PC-9 (cell line): Measurements from ENCODE around the gene TSHZ2. TPM values are rescaled to one million over a fixed set of nuclear protein-coding genes. Genes with fewer than 3 reads are reported as not detected.
A peak's percentile ranks its signal among the peaks of the same experiment; 100 is the strongest.

Experiments
- BruUV-seq: library from RNA; stranded (reverse); fragments of 400-500 nt; replicated peaks from 2 replicates; lab custom pipeline; 2021; lab: Mats Ljungman, UMichigan
- CTCF ChIA-PET: fragments of 300-600 bp; sonication (Branson Sonifier 250); formaldehyde crosslinking; loops from one replicate; lab custom pipeline; 2022; ENCODE audit warnings: antibody characterized with exemption; lab: Charles Lee
- POLR2A ChIA-PET: fragments of 300-600 bp; sonication (Branson Sonifier 250); formaldehyde crosslinking; loops from one replicate; lab custom pipeline; 2022; ENCODE audit warnings: antibody characterized with exemption; ENCODE audit not compliant: unreplicated experiment; lab: Charles Lee
- DNase-seq, 2 experiments: peaks; one replicate each; pipeline versions ENCODE4 v3.0.0 to v3.0.0-alpha.2; 2015 to 2022; ENCODE audit warnings: mixed read lengths in 1 of 2
- H2AFZ ChIP-seq: fragments of 200-600 bp; sonication (generic); 2 replicates; pipeline ENCODE4 v1.8.1; 2017; ENCODE audit warnings: antibody characterized with exemption
- H3F3A ChIP-seq: fragments of 200-600 bp; sonication (generic); 2 replicates; pipeline ENCODE4 v1.8.1; 2017; ENCODE audit warnings: antibody characterized with exemption, mild to moderate bottlenecking, low read depth; ENCODE audit not compliant: insufficient read depth
- H3K27ac ChIP-seq: fragments of 200-600 bp; sonication (generic); 2 replicates; pipeline ENCODE4 v1.6.1; 2016; ENCODE audit warnings: mixed run types
- H3K27me3 ChIP-seq: fragments of 200-600 bp; sonication (generic); 2 replicates; pipeline ENCODE4 v1.6.1; 2016; ENCODE audit warnings: low read depth, mixed run types; ENCODE audit not compliant: insufficient read depth
- H3K36me3 ChIP-seq: fragments of 200-600 bp; sonication (generic); 2 replicates; pipeline ENCODE4 v1.6.1; 2016; ENCODE audit warnings: low read depth, mixed run types
- H3K4me1 ChIP-seq: fragments of 200-600 bp; sonication (generic); replicated peaks from 2 replicates; pipeline ENCODE4 v1.6.1; 2016; ENCODE audit warnings: mixed run types; ENCODE audit not compliant: insufficient read depth
- H3K4me2 ChIP-seq: fragments of 200-600 bp; sonication (generic); 2 replicates; pipeline ENCODE4 v1.6.1; 2017; ENCODE audit warnings: mixed run types
- H3K4me3 ChIP-seq: fragments of 200-600 bp; sonication (generic); 2 replicates; pipeline ENCODE4 v1.6.1; 2016; ENCODE audit warnings: mixed run types
- H3K79me2 ChIP-seq: fragments of 200-600 bp; sonication (generic); 2 replicates; pipeline ENCODE4 v1.6.1; 2017; ENCODE audit warnings: low read depth, mixed run types
- H3K9me2 ChIP-seq: fragments of 200-600 bp; sonication (generic); 2 replicates; pipeline ENCODE4 v1.8.1; 2017; ENCODE audit warnings: mild to moderate bottlenecking; ENCODE audit not compliant: insufficient read depth
- H3K9me3 ChIP-seq: fragments of 200-600 bp; sonication (generic); 2 replicates; pipeline ENCODE4 v1.8.1; 2016; ENCODE audit warnings: low read depth; ENCODE audit not compliant: insufficient read depth
- H4K20me1 ChIP-seq: fragments of 200-600 bp; sonication (generic); 2 replicates; pipeline ENCODE4 v1.8.1; 2017; ENCODE audit not compliant: insufficient read depth
- CTCF ChIP-seq: fragments of 200-600 bp; sonication (generic); conservative IDR thresholded peaks from 2 replicates; pipeline ENCODE4 v1.6.1; 2017; ENCODE audit warnings: mixed run types, antibody characterized with exemption, mild to moderate bottlenecking, moderate library complexity
- EZH2 ChIP-seq: fragments of 200-600 bp; sonication (generic); IDR thresholded peaks from 2 replicates; pipeline ENCODE4 v1.8.0; 2017; ENCODE audit warnings: antibody characterized with exemption, low read depth
- intact Hi-C: fragments of 100-400 bp; cut with micrococcal nuclease; formaldehyde crosslinking; loops from one replicate; pipeline ENCODE4 v1.10.0; 2022; ENCODE audit not compliant: unreplicated experiment
- total RNA-seq: library from RNA; stranded (reverse); gene quantifications from 2 replicates; pipeline ENCODE4 v1.2.3, GENCODE V29; 2021

Gene TSHZ2
- total RNA-seq, 1 experiment from 2014 or later: not detected

- H3K4me1 ChIP-seq: no peaks in the 10 kb centered on the region
- no TSS peak for BruUV-seq
- no peaks in the 10 kb centered on the region for H4K20me1 ChIP-seq
- H3K9me2 ChIP-seq: no peaks in the 10 kb centered on the region
- no peak overlapping the region for H2AFZ ChIP-seq
- DNase-seq: no peak
- H3K27me3 ChIP-seq: peaks cover 100% of the 10 kb centered on the region
- POLR2A ChIA-PET: no interaction called here
- no peaks in the 10 kb centered on the region for H3F3A ChIP-seq
- no peak overlapping the region for H3K27ac ChIP-seq
- H3K4me2 ChIP-seq: no peak overlapping the region
- no peaks in the 10 kb centered on the region for H3K79me2 ChIP-seq
- no peaks in the 10 kb centered on the region for H3K9me3 ChIP-seq
- intact Hi-C loops: no loop called here
- TF ChIP-seq EZH2: no peak
- no peak for TF ChIP-seq CTCF
- H3K4me3 ChIP-seq: no peak overlapping the region
- no peaks in the 10 kb centered on the region for H3K36me3 ChIP-seq
- CTCF ChIA-PET: no interaction called here
Measured at GRCh38 chr20:53260168-53260567, 288.0 kb downstream of the TSHZ2 start.

GRCh38 chr20:53260591-53260990 lies 288.4 kb downstream of the TSHZ2 start:
- intact Hi-C loops: no loop called here

DNA sequence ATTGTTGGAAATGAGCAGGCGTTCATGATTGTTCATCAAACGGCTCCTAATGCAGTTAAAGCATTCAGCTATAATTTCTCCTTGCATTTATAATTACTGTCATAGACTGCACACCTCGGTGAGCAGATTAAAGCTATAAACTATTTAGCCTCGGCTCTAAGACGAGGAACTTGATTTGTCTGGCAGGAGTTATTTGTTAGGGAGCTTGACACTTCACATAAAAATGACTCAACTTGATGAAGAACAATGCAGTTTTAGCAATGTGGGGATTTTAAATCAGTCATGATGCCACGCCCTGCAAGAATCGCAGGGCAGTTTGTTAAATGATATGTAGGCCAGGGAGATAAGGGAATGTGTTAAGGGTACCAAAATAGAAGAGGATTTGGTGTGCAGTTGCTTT lies 290.2 kb downstream of the TSHZ2 start:
- Histone ChIP-seq H3F3A (no peaks in the 10 kb centered on the region), H3K4me2 (no peak overlapping the region), H3K79me2 (no peaks in the 10 kb centered on the region), H3K36me3 (no peaks in the 10 kb centered on the region), H3K27ac (no peak overlapping the region), H4K20me1 (no peaks in the 10 kb centered on the region), H3K9me3 (no peaks in the 10 kb centered on the region), H3K4me3 (no peak overlapping the region), H3K4me1 (no peaks in the 10 kb centered on the region), H3K9me2 (no peaks in the 10 kb centered on the region), H2AFZ (no peak overlapping the region), H3K27me3 (peaks cover 98% of the 10 kb centered on the region)
- POLR2A ChIA-PET: no interaction called here
- TF ChIP-seq EZH2 (no peak), CTCF (no peak)
- no peak for DNase-seq
- no TSS peak for BruUV-seq
- intact Hi-C loops: no loop called here
- CTCF ChIA-PET: no interaction called here

More at GRCh38 chr20:53260591-53260990, 288.4 kb downstream of the TSHZ2 start:
- peaks cover 99% of the 10 kb centered on the region for H3K27me3 ChIP-seq
- H3K9me3 ChIP-seq: no peaks in the 10 kb centered on the region
- no TSS peak for BruUV-seq
- no peaks in the 10 kb centered on the region for H3K9me2 ChIP-seq
- H3F3A ChIP-seq: no peaks in the 10 kb centered on the region
- no peak overlapping the region for H2AFZ ChIP-seq
- H3K36me3 ChIP-seq: no peaks in the 10 kb centered on the region
- TF ChIP-seq CTCF (no peak), EZH2 (no peak)
- H3K4me2 ChIP-seq: no peak overlapping the region
- H3K4me1 ChIP-seq: no peaks in the 10 kb centered on the region
- no peak overlapping the region for H3K27ac ChIP-seq
- ChIA-PET CTCF (no interaction called here), POLR2A (no interaction called here)
- H4K20me1 ChIP-seq: no peaks in the 10 kb centered on the region
- DNase-seq: peak in 1 of 2 experiments; percentile 12
- no peaks in the 10 kb centered on the region for H3K79me2 ChIP-seq
- H3K4me3 ChIP-seq: no peak overlapping the region
